Urinary bladder (tissue), 4 donors: ENCODE measurements around the gene INHBB. TPM values are rescaled to one million over a fixed set of nuclear protein-coding genes. Genes with fewer than 3 reads are reported as not detected.
A peak's percentile ranks its signal among the peaks of the same experiment; 100 is the strongest.

ENCODE experiments used
- DNase-seq: peaks from one replicate; pipeline ENCODE4 v3.0.0-alpha.2; 2015; ENCODE audit errors: extremely low spot score
- H3K27ac ChIP-seq: one replicate; pipeline ENCODE4 v1.5.1; 2013; ENCODE audit warnings: low read depth, mild to moderate bottlenecking, moderate library complexity
- H3K36me3 ChIP-seq: one replicate; pipeline ENCODE4 v1.6.1; 2013; ENCODE audit warnings: mild to moderate bottlenecking, moderate library complexity; ENCODE audit not compliant: insufficient read depth
- H3K4me1 ChIP-seq: one replicate; pipeline ENCODE4 v1.6.1; 2013; ENCODE audit warnings: mild to moderate bottlenecking, moderate library complexity; ENCODE audit not compliant: insufficient read depth
- H3K4me3 ChIP-seq: one replicate; pipeline ENCODE4 v1.5.1; 2013; ENCODE audit warnings: low read depth, low read length
- WGBS: extraction: QIAGEN DNeasy Blood & Tissue Kit; methylation state at CpG from one replicate; pipeline ENCODE4 v1.1.7; 2013; 5-methylcytosine and 5-hydroxymethylcytosine counted together
- polyA plus RNA-seq: library from polyadenylated mRNA; stranded (reverse); fragments of 200-250 nt; gene quantifications from one replicate; pipeline ENCODE4 v1.2.3, GENCODE V29; 2013
- total RNA-seq: library from RNA; depleted of rRNA; stranded (reverse); fragments of >200 nt; gene quantifications from one replicate; pipeline ENCODE4 v1.2.3, GENCODE V29; 2014
- donor health status: healthy with polysubstance abuse.
- donor health status: healthy.

The INHBB gene
- total RNA-seq (0.74 TPM), polyA plus RNA-seq (11.2 TPM)

GRCh38 chr2:120346026-120346666 lies at the start of gene INHBB:
INHBB (plus strand) TSS chr2:120346136; CDS start chr2:120346189, 53 bp downstream.
- Histone ChIP-seq H3K4me3 (peak within 1 kb of the TSS; percentile 58), H3K27ac (no peak within 1 kb of the TSS), H3K4me1 (peaks cover 2% of the 10 kb centered on the region), H3K36me3 (no peaks in the 10 kb centered on the region)
- WGBS = 2% methylated on average over 84 of the region's 99 CpGs
- DNase-seq = no peak

DNA sequence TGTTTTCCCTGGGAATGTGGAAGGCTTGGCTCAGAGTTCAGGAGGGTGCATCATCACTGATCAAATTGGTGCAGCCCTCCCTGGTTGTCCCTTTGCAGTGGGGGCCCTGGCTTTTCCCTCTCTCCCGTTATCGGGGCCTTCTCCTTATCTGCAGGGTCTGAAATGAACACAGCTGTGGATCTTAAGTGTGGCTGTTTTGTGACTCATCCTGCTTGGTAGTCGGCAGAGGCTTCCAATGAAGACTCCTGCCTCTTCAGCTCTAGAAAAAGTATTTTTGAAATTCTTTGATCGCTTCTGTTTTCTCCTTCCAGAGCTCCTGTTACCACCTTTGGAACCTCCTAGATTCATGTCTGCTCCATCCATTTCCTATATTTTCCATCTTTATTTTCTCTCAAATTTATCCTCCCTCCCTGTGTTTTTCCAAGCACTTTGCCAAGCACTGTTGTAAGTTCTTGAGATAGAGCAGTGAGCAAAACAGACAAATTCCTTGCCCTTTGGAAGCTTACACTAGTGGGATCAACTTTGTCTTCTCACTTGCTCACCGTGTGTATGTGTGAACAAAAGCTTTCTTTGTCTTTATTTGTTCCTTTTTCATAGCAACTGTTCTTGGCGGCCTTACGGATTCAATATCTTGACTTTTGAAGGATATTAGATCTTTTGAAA lies 47.6 kb upstream of the INHBB start:
- Histone ChIP-seq H3K36me3 (no peaks in the 10 kb centered on the region), H3K4me3 (no peak overlapping the region), H3K27ac (no peak overlapping the region), H3K4me1 (no peaks in the 10 kb centered on the region)
- WGBS = 67% methylated on average over 7 of the region's 7 CpGs
- no peak for DNase-seq

- no peak for DNase-seq
- Histone ChIP-seq H3K36me3 (no peaks in the 10 kb centered on the region), H3K4me1 (no peaks in the 10 kb centered on the region), H3K4me3 (no peak overlapping the region), H3K27ac (no peak overlapping the region)
- WGBS = 99% methylated on average over 9 of the region's 9 CpGs
Measured at GRCh38 chr2:120299004-120299403, 46.9 kb upstream of the INHBB start.

- whole genome bisulfite sequencing = 96% methylated on average over 6 of the region's 6 CpGs
- Histone ChIP-seq H3K4me1 (no peaks in the 10 kb centered on the region), H3K36me3 (no peaks in the 10 kb centered on the region), H3K4me3 (no peak overlapping the region), H3K27ac (no peak overlapping the region)
- no peak for DNase-seq
Measured at GRCh38 chr2:120299561-120299960, 46.4 kb upstream of the INHBB start.

DNA sequence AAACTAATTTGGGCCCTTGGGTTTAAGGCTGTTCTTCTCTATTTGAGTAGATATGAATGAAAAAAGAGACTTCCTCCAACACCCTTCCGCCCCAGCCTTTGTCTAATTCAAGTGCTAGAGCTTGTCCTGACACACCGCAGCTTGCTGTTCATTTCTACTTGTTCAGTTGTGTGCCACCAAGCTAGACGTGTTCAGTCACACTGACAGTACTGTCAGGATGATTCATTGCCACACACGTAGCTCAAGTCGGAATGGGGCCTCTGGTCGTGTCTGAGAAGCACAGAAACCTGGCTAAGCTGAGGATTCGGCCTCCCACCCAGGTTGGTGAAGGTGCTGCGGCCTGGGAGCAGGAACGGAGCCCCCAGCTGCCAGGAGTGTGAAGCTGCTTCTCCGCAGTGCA lies 45.6 kb upstream of the INHBB start:
- Histone ChIP-seq H3K4me1 (no peaks in the 10 kb centered on the region), H3K27ac (no peak overlapping the region), H3K36me3 (no peaks in the 10 kb centered on the region), H3K4me3 (no peak overlapping the region)
- DNase-seq = no peak
- 82% methylated on average over 10 of the region's 10 CpGs for WGBS

DNA sequence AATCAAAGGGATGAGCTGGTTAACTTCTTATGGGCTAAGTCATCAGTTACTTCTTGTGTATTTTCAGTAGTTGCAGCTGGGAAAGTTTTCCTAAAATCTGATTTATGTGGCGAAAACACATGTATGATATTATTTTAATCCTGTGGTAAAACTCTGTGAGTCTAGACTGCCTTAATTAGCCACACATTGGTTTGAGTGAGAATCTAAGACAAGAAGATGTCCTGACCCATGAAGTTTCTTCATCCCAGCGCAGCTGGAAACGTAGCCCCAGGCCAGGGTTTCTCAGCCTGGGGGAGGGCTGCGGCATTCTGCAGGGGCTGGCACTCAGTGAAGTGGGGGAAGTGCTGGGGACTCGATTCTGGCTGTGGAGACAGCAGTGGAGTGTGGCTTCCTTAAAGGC lies 44.7 kb upstream of the INHBB start:
- 92% methylated on average over 5 of the region's 5 CpGs for WGBS
- no peak for DNase-seq

GRCh38 chr2:120302301-120302700 lies 43.6 kb upstream of the INHBB start:
- 88% methylated on average over 12 of the region's 12 CpGs for WGBS
- DNase-seq = no peak
- H3K36me3 ChIP-seq = no peaks in the 10 kb centered on the region
- no peaks in the 10 kb centered on the region for H3K4me1 ChIP-seq
- H3K27ac ChIP-seq = no peak overlapping the region
- no peak overlapping the region for H3K4me3 ChIP-seq

More for the DNA sequence above, 44.7 kb upstream of the INHBB start:
- Histone ChIP-seq H3K4me1 (no peaks in the 10 kb centered on the region), H3K36me3 (no peaks in the 10 kb centered on the region), H3K27ac (no peak overlapping the region), H3K4me3 (no peak overlapping the region)

DNA sequence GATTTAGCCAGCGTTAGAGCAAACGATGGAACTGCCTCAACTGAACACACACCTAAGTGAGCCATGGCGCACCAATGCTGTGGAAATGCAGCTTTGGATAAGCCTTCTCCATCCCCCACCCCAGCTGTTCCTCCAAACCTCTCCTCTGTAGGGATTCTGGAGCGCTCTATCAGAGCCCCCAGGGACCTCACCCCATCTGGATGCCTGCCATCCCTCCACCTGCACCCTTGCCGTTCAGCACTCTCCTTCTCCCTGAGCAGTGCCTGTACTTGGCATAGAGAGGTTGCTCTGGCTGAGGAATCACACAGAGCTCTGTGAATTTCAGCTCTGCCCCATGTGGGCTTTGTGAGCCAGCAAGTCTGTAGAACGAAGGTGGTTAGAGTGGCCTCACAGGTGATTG lies 42.8 kb upstream of the INHBB start:
- H3K27ac ChIP-seq = no peak overlapping the region
- H3K4me3 ChIP-seq = no peak overlapping the region
- DNase-seq = no peak
- no peaks in the 10 kb centered on the region for H3K4me1 ChIP-seq
- no peaks in the 10 kb centered on the region for H3K36me3 ChIP-seq
- 80% methylated on average over 6 of the region's 6 CpGs for WGBS

- H3K4me1 ChIP-seq = no peaks in the 10 kb centered on the region
- WGBS = 37% methylated on average over 6 of the region's 6 CpGs
- no peak overlapping the region for H3K4me3 ChIP-seq
- H3K36me3 ChIP-seq = no peaks in the 10 kb centered on the region
- H3K27ac ChIP-seq = no peak overlapping the region
- no peak for DNase-seq
Measured at GRCh38 chr2:120305296-120305695, 40.6 kb upstream of the INHBB start.

GRCh38 chr2:120305937-120306490 lies 39.9 kb upstream of the INHBB start:
- 93% methylated on average over 5 of the region's 5 CpGs for WGBS
- H3K4me1 ChIP-seq = no peaks in the 10 kb centered on the region
- DNase-seq = no peak
- H3K27ac ChIP-seq = no peak overlapping the region
- no peak overlapping the region for H3K4me3 ChIP-seq
- no peaks in the 10 kb centered on the region for H3K36me3 ChIP-seq

GRCh38 chr2:120307482-120307881 lies 38.5 kb upstream of the INHBB start:
- Histone ChIP-seq H3K4me1 (no peaks in the 10 kb centered on the region), H3K4me3 (no peak overlapping the region), H3K27ac (no peak overlapping the region), H3K36me3 (no peaks in the 10 kb centered on the region)
- DNase-seq = no peak
- 82% methylated on average over 7 of the region's 7 CpGs for WGBS

- WGBS = 94% methylated on average over 16 of the region's 16 CpGs
- Histone ChIP-seq H3K4me1 (no peaks in the 10 kb centered on the region), H3K4me3 (no peak overlapping the region), H3K27ac (no peak overlapping the region), H3K36me3 (no peaks in the 10 kb centered on the region)
- no peak for DNase-seq
Measured at GRCh38 chr2:120308038-120308910, 37.7 kb upstream of the INHBB start.

DNA sequence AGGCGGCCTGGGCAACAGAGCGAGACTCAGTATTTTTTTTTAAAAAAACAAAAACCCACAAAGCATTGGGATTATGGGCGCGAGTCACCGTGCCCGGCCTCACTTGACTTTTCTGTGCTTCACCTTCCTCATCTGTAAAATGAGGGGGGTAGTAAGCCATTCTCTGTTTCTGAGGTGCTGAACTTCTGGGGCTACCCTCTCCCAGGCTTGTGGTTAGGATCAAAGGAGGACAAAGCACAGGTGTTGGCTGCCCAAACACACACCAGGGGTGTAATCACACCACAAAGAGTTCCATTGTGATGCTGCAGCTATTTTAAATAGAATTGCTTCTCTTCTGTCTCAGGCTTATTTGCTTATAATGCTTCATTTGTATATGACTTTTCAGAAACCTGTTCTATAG lies 35.8 kb upstream of the INHBB start:
- Histone ChIP-seq H3K4me3 (no peak overlapping the region), H3K27ac (no peak overlapping the region), H3K4me1 (no peaks in the 10 kb centered on the region), H3K36me3 (no peaks in the 10 kb centered on the region)
- DNase-seq = no peak
- 97% methylated on average over 6 of the region's 6 CpGs for WGBS
